Gastroesophageal sphincter (tissue), 3 donors: ENCODE data around the gene HOXA7.

Experiments
- CTCF ChIP-seq, 4 experiments: fragments of 200-600 bp in 2 of 4; fragments of 450-650 bp in 2 of 4; sonication (generic) in 1 of 4; IDR thresholded peaks; one replicate each; pipeline ENCODE4 v1.5.1; 2017 to 2019; ENCODE audit warnings: antibody characterized with exemption in 4 of 4, mild to moderate bottlenecking in 2 of 4, moderate library complexity in 2 of 4
- POLR2AphosphoS5 ChIP-seq: sonication (generic); formaldehyde crosslinking; IDR thresholded peaks from one replicate; pipeline ENCODE4 v1.6.1; 2017; ENCODE audit warnings: antibody characterized with exemption

- TF ChIP-seq CTCF (IDR thresholded peaks at IDR 0.05) = no peak
- TF ChIP-seq POLR2AphosphoS5 = peak; percentile 21
Observed at GRCh38 chr7:27156508-27156898, at the start of gene HOXA7.
